AG10803 (cell line): ENCODE measurements around the gene TAMM41.

Source experiments
- DNase-seq: peaks from one replicate; pipeline ENCODE4 v3.0.0; 2010; ENCODE audit warnings: low read depth
- H3K4me3 ChIP-seq: 2 replicates; pipeline ENCODE4 v1.5.1; 2011; ENCODE audit warnings: mild to moderate bottlenecking, low read length, control low read depth
- TF ChIP-seq, protein P1 (sequence below): conservative IDR thresholded peaks from 2 replicates; pipeline ENCODE4 v1.5.1; 2011; ENCODE audit warnings: mild to moderate bottlenecking, low read length, control low read depth, inconsistent platforms

TAMM41 gene

DNA sequence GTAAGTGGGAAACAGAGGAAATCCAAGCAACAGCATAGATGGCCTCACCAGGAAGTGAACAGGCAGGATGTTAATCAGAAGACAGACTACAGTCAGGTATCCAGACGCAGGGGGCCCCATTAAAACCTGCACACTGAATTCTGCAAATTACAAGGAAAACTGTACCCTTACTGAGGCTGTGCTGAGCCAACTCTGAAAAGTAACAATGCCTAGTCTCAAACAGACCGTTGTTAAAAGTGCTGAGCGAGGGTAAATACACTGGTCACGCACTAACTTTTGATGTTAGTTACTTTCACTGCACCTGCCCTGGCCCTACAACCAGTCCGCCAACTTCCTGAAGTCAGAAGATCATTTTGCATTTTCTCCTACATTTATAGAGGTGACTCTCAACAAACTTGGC, 1.0 kb downstream of the TAMM41 start:
- no peak for DNase-seq
- TF ChIP-seq, protein P1, sequence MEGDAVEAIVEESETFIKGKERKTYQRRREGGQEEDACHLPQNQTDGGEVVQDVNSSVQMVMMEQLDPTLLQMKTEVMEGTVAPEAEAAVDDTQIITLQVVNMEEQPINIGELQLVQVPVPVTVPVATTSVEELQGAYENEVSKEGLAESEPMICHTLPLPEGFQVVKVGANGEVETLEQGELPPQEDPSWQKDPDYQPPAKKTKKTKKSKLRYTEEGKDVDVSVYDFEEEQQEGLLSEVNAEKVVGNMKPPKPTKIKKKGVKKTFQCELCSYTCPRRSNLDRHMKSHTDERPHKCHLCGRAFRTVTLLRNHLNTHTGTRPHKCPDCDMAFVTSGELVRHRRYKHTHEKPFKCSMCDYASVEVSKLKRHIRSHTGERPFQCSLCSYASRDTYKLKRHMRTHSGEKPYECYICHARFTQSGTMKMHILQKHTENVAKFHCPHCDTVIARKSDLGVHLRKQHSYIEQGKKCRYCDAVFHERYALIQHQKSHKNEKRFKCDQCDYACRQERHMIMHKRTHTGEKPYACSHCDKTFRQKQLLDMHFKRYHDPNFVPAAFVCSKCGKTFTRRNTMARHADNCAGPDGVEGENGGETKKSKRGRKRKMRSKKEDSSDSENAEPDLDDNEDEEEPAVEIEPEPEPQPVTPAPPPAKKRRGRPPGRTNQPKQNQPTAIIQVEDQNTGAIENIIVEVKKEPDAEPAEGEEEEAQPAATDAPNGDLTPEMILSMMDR = no peak
- peak overlapping the region; percentile 100 for H3K4me3 ChIP-seq

DNA sequence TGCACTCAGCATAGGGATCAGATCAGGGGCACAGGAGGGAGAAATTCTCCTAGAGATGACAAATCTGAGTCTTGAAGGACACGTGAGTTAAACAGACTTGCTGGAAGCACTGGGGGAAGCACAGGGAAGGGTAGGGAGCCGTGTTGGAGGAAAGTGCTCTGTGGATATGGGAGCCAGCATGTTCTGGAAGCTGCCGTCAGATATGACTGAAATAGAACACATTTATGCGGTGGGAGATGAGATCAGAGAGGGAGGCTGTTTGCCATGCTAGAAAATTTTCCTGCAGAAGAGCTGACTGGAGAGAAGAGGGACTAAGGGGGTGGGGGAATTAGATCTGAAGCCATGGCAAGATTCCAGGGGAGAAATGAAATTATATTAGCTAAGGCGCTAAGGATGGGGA, 1.8 kb downstream of the TAMM41 start:
- DNase-seq = no peak
- TF ChIP-seq, protein P1 = no peak
- 0 out of 2 replicates have a peak overlapping the region, but pooled peaks have one; percentile 3 for H3K4me3 ChIP-seq

DNA sequence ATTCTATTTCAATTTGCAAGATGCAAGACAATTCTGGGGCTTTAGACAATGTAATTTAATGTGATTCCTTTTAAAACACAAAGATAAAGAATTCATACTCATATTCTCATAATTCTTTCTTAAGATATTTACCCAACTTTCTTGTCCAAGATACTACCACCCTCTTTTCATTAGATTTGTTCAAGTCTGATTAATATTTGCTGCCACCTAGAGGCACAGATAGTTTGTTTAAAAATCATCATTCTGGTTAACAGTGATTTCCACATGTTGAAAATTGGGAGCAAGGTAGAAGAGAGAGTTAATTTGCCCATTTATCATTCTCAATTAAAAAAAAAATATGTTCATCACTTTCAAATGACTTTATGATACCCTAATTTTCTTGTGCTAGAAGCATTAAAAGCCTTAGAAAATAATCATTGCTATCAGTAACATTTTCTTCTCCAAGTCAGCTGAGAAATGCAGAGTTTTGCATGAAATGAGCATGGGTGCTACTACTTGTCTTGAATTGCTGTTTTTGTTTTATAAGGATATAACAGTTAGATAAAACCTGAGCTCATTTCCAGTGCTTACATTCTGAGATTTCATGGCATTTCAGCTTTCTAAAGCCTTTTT, 11.6 kb downstream of the TAMM41 start:
- peak; percentile 47 for DNase-seq
- TF ChIP-seq, protein P1 = peak; percentile 61

DNA sequence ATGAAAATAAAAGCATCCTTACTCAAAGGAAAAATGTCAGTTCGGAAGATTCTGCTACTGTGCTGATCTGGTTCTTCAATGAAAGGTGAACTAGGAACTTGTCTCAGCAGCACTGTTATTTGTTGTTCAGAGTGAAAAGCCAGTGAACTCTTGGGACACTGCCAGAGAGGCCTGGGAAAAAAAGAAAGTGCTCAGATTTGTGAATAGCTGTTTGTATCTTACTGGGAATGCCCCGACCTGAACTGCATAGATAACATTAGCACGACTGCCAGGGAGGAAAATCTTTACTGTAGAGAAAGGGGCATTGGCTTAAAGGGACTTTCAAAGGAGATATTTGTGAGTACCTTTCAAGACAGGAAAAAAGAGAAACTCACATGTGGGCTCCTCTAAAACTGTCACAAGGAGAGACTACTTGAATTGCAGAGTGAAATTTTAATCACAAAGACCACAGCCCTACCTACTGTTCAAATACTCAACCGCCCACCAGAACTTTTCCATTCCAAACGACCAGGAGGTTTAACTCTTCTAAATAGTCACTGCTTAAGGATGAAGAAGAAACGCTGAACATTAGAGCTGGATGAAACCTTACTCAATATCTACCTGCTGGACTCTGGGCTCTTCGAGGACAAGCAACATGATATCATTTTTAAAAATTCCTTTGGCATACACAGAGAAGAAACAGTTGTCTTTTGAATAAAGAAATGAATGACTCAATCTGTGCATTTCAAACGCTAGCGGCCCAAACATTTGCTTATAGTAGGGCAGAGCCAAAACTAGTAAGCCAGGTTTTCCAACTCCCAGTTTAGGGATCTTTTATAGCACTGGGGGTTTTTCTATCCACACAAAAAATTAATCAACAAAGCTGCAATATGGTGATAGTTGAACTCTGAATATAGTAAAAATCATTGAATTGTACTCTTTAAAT, 13.4 kb downstream of the TAMM41 start:
- TF ChIP-seq, protein P1 = no peak
- DNase-seq = no peak
- H3K4me3 ChIP-seq = no peak overlapping the region

More for the DNA sequence above, 11.6 kb downstream of the TAMM41 start:
- no peak overlapping the region for H3K4me3 ChIP-seq

DNA sequence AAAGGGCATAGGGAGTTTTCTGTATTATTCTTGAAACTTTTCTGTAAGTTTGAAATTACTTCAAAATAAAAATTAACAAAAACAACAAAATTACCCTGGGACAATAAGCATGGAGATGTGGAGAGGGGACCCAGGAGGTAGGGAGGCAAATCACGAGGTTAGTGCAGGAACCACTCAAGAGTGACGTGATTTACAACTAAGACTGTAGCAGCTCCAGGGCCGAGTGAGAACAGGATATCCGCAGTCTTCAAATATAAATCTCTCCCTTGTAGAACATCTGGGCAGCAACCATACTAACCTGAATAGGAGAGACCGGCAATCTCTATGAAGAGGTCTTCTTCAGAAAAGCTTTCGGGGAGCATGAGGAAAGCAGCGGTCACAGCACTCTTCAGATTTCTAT, 17.3 kb downstream of the TAMM41 start:
- DNase-seq = no peak
- TF ChIP-seq, protein P1 = no peak
- no peak overlapping the region for H3K4me3 ChIP-seq

DNA sequence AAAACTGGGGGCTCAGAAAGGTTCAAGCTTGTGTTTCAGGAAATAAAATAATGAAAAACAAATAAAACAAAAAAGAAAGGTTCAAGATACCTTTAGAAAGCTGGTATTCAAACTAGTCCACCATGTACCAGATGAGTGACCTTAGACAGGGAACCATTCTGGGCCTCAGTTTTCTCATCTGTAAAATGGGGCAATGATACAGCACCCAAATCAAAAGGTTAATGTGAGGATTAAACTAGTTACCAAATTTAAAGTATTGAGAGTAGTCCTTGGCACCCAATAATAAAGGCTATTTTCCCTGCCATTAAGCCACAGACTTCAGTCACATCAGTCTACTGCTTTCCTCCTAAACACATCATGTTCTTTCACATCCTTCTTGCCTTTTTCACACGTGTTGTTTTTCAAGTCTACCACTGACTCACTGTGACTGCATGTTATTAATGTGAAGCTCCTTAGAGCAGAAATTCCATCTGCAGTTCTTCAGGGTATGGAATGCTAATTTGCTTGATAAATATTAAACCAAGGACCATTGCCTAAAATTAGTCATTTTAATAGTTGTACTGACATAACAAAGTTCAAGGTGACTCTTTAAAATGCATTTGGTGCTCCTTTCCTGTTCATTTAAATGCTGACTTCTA, 19.9 kb downstream of the TAMM41 start:
- peak; percentile 77 for DNase-seq
- no peak overlapping the region for H3K4me3 ChIP-seq
- TF ChIP-seq, protein P1 = no peak
